ENCODE results near the gene RGS9.

The RGS9 gene

DNA sequence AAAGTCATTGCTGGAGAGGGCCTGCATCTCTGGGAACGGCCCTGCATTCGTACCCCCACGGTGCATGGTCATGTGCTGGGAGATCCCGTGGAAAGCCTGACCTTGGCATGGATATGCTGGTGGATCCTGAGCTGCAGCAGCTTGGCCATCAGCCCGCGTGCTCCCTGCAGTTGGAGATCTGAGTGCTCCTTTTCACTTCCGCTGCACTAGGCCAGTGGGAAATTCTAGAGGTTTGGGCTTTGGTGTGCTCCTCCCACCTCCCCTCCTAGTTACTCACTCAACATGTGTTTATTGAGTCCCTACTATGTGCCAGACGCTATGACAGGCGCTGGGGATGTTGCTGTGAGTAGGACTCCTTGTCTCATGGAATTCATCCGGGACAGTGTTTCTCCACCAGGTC, 91.1 kb downstream of the RGS9 start:
- TF ChIP-seq ELF4 (IDR thresholded peaks at IDR 0.05) (no peak), SUZ12 (IDR thresholded peaks at IDR 0.05) (no peak), FOXA1 (IDR thresholded peaks at IDR 0.05) (no peak)
- TF ChIP-seq, protein P1, sequence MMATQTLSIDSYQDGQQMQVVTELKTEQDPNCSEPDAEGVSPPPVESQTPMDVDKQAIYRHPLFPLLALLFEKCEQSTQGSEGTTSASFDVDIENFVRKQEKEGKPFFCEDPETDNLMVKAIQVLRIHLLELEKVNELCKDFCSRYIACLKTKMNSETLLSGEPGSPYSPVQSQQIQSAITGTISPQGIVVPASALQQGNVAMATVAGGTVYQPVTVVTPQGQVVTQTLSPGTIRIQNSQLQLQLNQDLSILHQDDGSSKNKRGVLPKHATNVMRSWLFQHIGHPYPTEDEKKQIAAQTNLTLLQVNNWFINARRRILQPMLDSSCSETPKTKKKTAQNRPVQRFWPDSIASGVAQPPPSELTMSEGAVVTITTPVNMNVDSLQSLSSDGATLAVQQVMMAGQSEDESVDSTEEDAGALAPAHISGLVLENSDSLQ (IDR thresholded peaks at IDR 0.05): no peak
- ChIA-PET POLR2A (interaction anchor here (0.6 to 1.0 kb wide), 2 partner anchors 10 to 104 kb away, joined by 3 read pairs; no protein-coding TSS in a partner anchor), CTCF (interaction anchor here (1.0 to 1.3 kb wide), 2 partner anchors 30 to 66 kb away, joined by 3 to 5 read pairs; no protein-coding TSS in a partner anchor)
- no peak for DNase-seq (ENCODE audit: extremely low spot score)

DNA sequence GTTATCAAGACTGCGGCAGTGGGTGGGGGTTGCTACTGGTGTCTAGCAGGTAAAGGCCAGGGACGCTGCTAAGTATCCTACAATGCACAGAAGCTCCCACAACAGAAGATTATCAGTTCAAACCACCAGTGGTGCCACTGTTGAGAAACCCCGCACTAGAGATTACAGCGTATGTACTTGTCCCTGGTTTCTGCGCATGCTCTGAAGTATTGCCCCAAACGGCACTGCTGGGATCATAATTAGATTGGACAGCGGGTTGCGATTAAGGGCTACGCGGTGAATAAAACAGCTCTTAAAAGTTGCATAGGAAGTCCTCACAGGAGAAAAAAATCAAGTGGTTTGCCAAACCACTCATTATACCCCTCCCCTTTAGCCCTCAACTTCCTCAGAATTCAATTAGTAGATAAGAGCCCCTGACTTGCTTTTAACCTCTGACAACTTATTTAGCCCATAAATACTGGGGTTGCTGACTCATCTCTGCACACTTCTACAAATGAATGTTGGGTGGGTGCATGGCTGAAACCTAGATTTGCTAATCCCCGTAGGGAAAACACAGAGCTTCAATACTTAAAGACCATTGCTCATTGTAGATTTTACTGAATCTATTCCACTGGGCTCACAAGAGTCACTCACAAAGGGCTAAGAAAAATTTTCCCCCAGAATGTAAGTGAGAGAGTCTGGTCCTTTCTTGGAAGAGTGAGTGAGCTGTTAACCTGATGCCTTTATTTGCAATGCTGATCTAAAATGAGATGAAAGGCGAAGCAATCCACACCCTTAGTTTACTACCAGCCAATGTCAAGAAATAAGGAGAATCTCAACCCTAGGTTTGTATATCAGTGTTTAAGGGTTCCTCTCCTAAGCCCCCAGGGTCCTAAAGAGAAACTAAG, 91.8 kb downstream of the RGS9 start:
- TF ChIP-seq BHLHE40 (IDR thresholded peaks at IDR 0.05; ENCODE audit: borderline replicate concordance) (no peak), HDGF (IDR thresholded peaks at IDR 0.05; ENCODE audit: borderline replicate concordance) (no peak), FOXM1 (IDR thresholded peaks at IDR 0.05; ENCODE audit: borderline replicate concordance) (no peak), ARNT (IDR thresholded peaks at IDR 0.05) (no peak), FOXK2 (IDR thresholded peaks at IDR 0.05) (no peak), NFRKB (IDR thresholded peaks at IDR 0.05) (no peak), L3MBTL2 (conservative IDR thresholded peaks at IDR 0.05) (no peak), FOXA1 (IDR thresholded peaks at IDR 0.05) (no peak), LEF1 (IDR thresholded peaks at IDR 0.05; ENCODE audit: borderline replicate concordance) (no peak), CTBP1 (IDR thresholded peaks at IDR 0.05; ENCODE audit: borderline replicate concordance) (no peak), SP1 (IDR thresholded peaks at IDR 0.05) (no peak), ZNF384 (IDR thresholded peaks at IDR 0.05) (no peak)
- TF ChIP-seq, protein P1 (IDR thresholded peaks at IDR 0.05): no peak
- ChIA-PET POLR2A (interaction anchor here (0.6 to 1.0 kb wide), 2 partner anchors 10 to 105 kb away, joined by 3 read pairs; no protein-coding TSS in a partner anchor), CTCF (interaction anchor here (1.0 to 1.3 kb wide), 3 partner anchors 30 to 758 kb away, joined by 3 to 5 read pairs (median 3); no protein-coding TSS in a partner anchor)
- peak; percentile 55 for DNase-seq (ENCODE audit: extremely low spot score)

GRCh38 chr17:65229621-65229995, 92.4 kb downstream of the RGS9 start:
- CTCF ChIA-PET: interaction anchor here (1.0 kb wide), 1 partner anchor 758 kb away, joined by 3 read pairs; no protein-coding TSS in a partner anchor
- POLR2A ChIA-PET: no interaction called here
- no peak for TF ChIP-seq NFRKB (IDR thresholded peaks at IDR 0.05)
- no peak for TF ChIP-seq SP1 (IDR thresholded peaks at IDR 0.05)
- no peak for TF ChIP-seq HDGF (IDR thresholded peaks at IDR 0.05; ENCODE audit: borderline replicate concordance)
- TF ChIP-seq SUZ12 (IDR thresholded peaks at IDR 0.05): no peak
- no peak for TF ChIP-seq FOXA1 (IDR thresholded peaks at IDR 0.05)
- TF ChIP-seq ARNT (IDR thresholded peaks at IDR 0.05): no peak
- TF ChIP-seq FOXM1 (IDR thresholded peaks at IDR 0.05; ENCODE audit: borderline replicate concordance): no peak
- TF ChIP-seq ZNF384 (IDR thresholded peaks at IDR 0.05): no peak
- no peak for TF ChIP-seq BHLHE40 (IDR thresholded peaks at IDR 0.05; ENCODE audit: borderline replicate concordance)
- no peak for TF ChIP-seq LEF1 (IDR thresholded peaks at IDR 0.05; ENCODE audit: borderline replicate concordance)
- TF ChIP-seq CTBP1 (IDR thresholded peaks at IDR 0.05; ENCODE audit: borderline replicate concordance): no peak
- TF ChIP-seq TARDBP (IDR thresholded peaks at IDR 0.05): no peak
- no peak for TF ChIP-seq FOXK2 (IDR thresholded peaks at IDR 0.05)
- TF ChIP-seq, protein P1 (IDR thresholded peaks at IDR 0.05): no peak
- no peak for TF ChIP-seq ELF4 (IDR thresholded peaks at IDR 0.05)
- TF ChIP-seq L3MBTL2 (conservative IDR thresholded peaks at IDR 0.05): no peak
- no peak for DNase-seq (ENCODE audit: extremely low spot score)

DNA sequence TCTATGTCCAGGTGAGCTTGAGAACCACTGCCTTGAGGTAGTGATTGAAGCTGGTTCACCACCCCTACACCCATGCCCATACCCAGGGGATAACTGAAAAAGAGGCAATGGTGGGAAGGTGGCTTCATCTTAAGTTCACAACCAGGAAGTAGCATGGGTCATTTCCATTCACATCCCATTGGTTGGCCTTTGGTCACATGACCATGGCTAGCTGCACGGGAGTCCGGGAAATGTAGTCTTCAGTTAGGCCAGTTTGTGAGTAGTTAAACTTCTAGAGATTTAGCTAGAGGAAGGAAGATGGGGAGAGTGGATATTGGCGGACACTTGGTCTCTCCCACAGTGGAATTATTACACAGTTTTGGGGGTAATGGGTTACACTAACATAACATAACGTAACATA, 92.9 kb downstream of the RGS9 start:
- TF ChIP-seq TARDBP (IDR thresholded peaks at IDR 0.05) (no peak), FOXA1 (IDR thresholded peaks at IDR 0.05) (no peak)
- TF ChIP-seq, protein P1 (IDR thresholded peaks at IDR 0.05): no peak
- no peak for DNase-seq (ENCODE audit: extremely low spot score)
- ChIA-PET POLR2A (no interaction called here), CTCF (interaction anchor here (0.5 kb wide), 1 partner anchor 21 kb away, joined by 3 read pairs; no protein-coding TSS in a partner anchor)

GRCh38 chr17:65231086-65231485, 93.9 kb downstream of the RGS9 start:
- POLR2A ChIA-PET: no interaction called here
- no peak for DNase-seq (ENCODE audit: extremely low spot score)
- CTCF ChIA-PET: interaction anchor here (0.6 to 1.3 kb wide), 6 partner anchors 9 to 756 kb away, joined by 3 to 5 read pairs (median 4); no protein-coding TSS in a partner anchor
- TF ChIP-seq ELF4 (IDR thresholded peaks at IDR 0.05) (no peak), NFRKB (IDR thresholded peaks at IDR 0.05) (no peak), FOXM1 (IDR thresholded peaks at IDR 0.05; ENCODE audit: borderline replicate concordance) (no peak), FOXK2 (IDR thresholded peaks at IDR 0.05) (no peak), SP1 (IDR thresholded peaks at IDR 0.05) (no peak), CTBP1 (IDR thresholded peaks at IDR 0.05; ENCODE audit: borderline replicate concordance) (no peak), SUZ12 (IDR thresholded peaks at IDR 0.05) (no peak), LEF1 (IDR thresholded peaks at IDR 0.05; ENCODE audit: borderline replicate concordance) (no peak), L3MBTL2 (conservative IDR thresholded peaks at IDR 0.05) (no peak), TARDBP (IDR thresholded peaks at IDR 0.05) (no peak), FOXA1 (IDR thresholded peaks at IDR 0.05) (no peak), BHLHE40 (IDR thresholded peaks at IDR 0.05; ENCODE audit: borderline replicate concordance) (no peak), ZNF384 (IDR thresholded peaks at IDR 0.05) (no peak), ARNT (IDR thresholded peaks at IDR 0.05) (no peak), HDGF (IDR thresholded peaks at IDR 0.05; ENCODE audit: borderline replicate concordance) (no peak)
- TF ChIP-seq, protein P1 (IDR thresholded peaks at IDR 0.05): no peak

All from HEK293T (cell line).